ENCODE results near the gene NAALADL2.

DNA sequence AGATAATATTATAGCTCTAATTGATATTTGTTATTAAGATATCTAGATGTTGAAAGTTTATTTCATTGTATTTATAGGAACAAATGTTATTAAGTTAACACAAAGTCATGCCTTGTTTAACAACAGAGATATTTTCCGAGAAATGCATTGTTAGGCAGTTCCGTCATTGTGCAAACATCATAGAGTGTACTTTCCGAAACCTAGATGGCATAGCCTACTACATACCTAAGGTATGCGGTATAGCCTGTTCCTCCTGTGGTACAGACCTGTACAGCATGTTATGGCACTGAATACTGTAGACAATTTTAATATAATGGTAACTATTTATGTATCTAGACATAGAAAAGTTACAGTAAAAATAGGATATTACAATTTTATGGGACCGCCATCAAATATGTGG is 114.3 kb downstream of the NAALADL2 start:
- TF ChIP-seq SIN3A (IDR thresholded peaks at IDR 0.05; ENCODE audit: borderline replicate concordance, insufficient read depth, low read depth, low read length) (no peak), CTCF (IDR thresholded peaks at IDR 0.05) (no peak), POLR2AphosphoS5 (IDR thresholded peaks at IDR 0.05; ENCODE audit: low read depth, low read length) (no peak)
